CD14-positive monocyte (primary cell): ENCODE results near the gene CASS4. TPM values are rescaled to one million over a fixed set of nuclear protein-coding genes. Genes with fewer than 3 reads are reported as not detected.
A peak's percentile ranks its signal among the peaks of the same experiment; 100 is the strongest.

ENCODE experiments used
- DNase-seq, 3 donors: peaks; one replicate each; pipeline ENCODE4 v3.0.0-alpha.2; 2011 to 2022
- H2AFZ ChIP-seq: 2 replicates; pipeline ENCODE4 v1.6.0; 2012; ENCODE audit warnings: mild to moderate bottlenecking, low read depth, low read length, inconsistent platforms; ENCODE audit not compliant: insufficient read depth, poor library complexity, severe bottlenecking
- H3K27ac ChIP-seq, 2 donors: 1 replicate in 1 of 2; 2 replicates in 1 of 2; pipeline ENCODE4 v1.5.1; 2012 to 2013; ENCODE audit warnings: low read length in 2 of 2, control low read depth in 1 of 2, inconsistent platforms in 1 of 2, low read depth in 1 of 2, mild to moderate bottlenecking in 1 of 2
- H3K27me3 ChIP-seq, 2 donors: one replicate each; pipeline versions ENCODE4 v1.6.0 to v1.6.1; 2011 to 2013; ENCODE audit warnings: low read length in 2 of 2; ENCODE audit not compliant: control insufficient read depth in 2 of 2, insufficient read depth in 2 of 2
- H3K36me3 ChIP-seq, 2 donors: replicated peaks in 1 of 2; 1 replicate in 1 of 2; 2 replicates in 1 of 2; pipeline versions ENCODE4 v1.5.1 to v1.6.1; 2012 to 2013; ENCODE audit warnings: low read length in 2 of 2, control low read depth in 1 of 2, inconsistent platforms in 1 of 2, mild to moderate bottlenecking in 1 of 2; ENCODE audit not compliant: insufficient read depth in 2 of 2, control insufficient read depth in 1 of 2
- H3K4me1 ChIP-seq, 2 donors: 1 replicate in 1 of 2; 2 replicates in 1 of 2; pipeline versions ENCODE4 v1.5.1 to v1.6.1; 2012 to 2013; ENCODE audit warnings: low read length in 2 of 2, control low read depth in 1 of 2, inconsistent platforms in 1 of 2, mild to moderate bottlenecking in 1 of 2, moderate library complexity in 1 of 2; ENCODE audit not compliant: insufficient read depth in 2 of 2, control insufficient read depth in 1 of 2
- H3K4me2 ChIP-seq: replicated peaks from 2 replicates; pipeline ENCODE3; 2012; ENCODE audit warnings: low read length, moderate library complexity, mild to moderate bottlenecking; ENCODE audit not compliant: poor library complexity, severe bottlenecking; ENCODE audit errors: extremely low read depth
- H3K4me3 ChIP-seq, 3 experiments: fragments of 200-600 bp in 1 of 3; sonication (generic) in 1 of 3; replicated peaks in 1 of 3; 1 replicate in 2 of 3; 2 replicates in 1 of 3; pipeline ENCODE4 v1.5.1; 2011 to 2013; ENCODE audit warnings: low read length in 3 of 3, mild to moderate bottlenecking in 3 of 3, control low read depth in 2 of 3, low read depth in 2 of 3, inconsistent platforms in 1 of 3, moderate library complexity in 1 of 3
- H3K79me2 ChIP-seq: 2 replicates; pipeline ENCODE4 v1.6.0; 2012; ENCODE audit warnings: mild to moderate bottlenecking, control low read depth, inconsistent platforms, low read length, moderate library complexity; ENCODE audit not compliant: insufficient read depth
- H3K9ac ChIP-seq: 2 replicates; pipeline ENCODE4 v1.6.0; 2017; ENCODE audit warnings: low read length, mild to moderate bottlenecking; ENCODE audit not compliant: insufficient read depth, poor library complexity, severe bottlenecking
- H3K9me3 ChIP-seq, 2 donors: replicated peaks in 1 of 2; 1 replicate in 1 of 2; 2 replicates in 1 of 2; pipeline versions ENCODE4 v1.5.1 to v1.6.1; 2012 to 2013; ENCODE audit warnings: low read length in 2 of 2, control low read depth in 1 of 2; ENCODE audit not compliant: control insufficient read depth in 1 of 2, insufficient read depth in 1 of 2
- H4K20me1 ChIP-seq: 2 replicates; pipeline ENCODE4 v1.6.0; 2012; ENCODE audit warnings: mild to moderate bottlenecking, low read length, control low read depth, moderate library complexity; ENCODE audit not compliant: insufficient read depth
- H3K27ac Mint-ChIP-seq, 7 donors: one replicate each; pipeline ENCODE4 v1.8.0; 2020; ENCODE audit warnings: mild to moderate bottlenecking in 7 of 7, mixed read lengths in 7 of 7, moderate library complexity in 6 of 7, inconsistent platforms in 2 of 7
- H3K27me3 Mint-ChIP-seq, 3 donors: one replicate each; pipeline ENCODE4 v1.8.0; 2021 to 2022; ENCODE audit warnings: low read depth in 3 of 3, mild to moderate bottlenecking in 3 of 3, mixed read lengths in 3 of 3, moderate library complexity in 3 of 3, inconsistent platforms in 1 of 3
- H3K36me3 Mint-ChIP-seq, 2 donors: one replicate each; pipeline ENCODE4 v1.8.0; 2020; ENCODE audit warnings: mixed read lengths in 2 of 2, inconsistent platforms in 1 of 2, mild to moderate bottlenecking in 1 of 2
- H3K4me1 Mint-ChIP-seq: one replicate; pipeline ENCODE4 v1.8.0; 2020; ENCODE audit warnings: mild to moderate bottlenecking, mixed read lengths
- H3K4me3 Mint-ChIP-seq, 2 donors: one replicate each; pipeline ENCODE4 v1.8.0; 2020; ENCODE audit warnings: mild to moderate bottlenecking in 2 of 2, mixed read lengths in 2 of 2, moderate library complexity in 1 of 2
- H3K9me3 Mint-ChIP-seq, 7 donors: one replicate each; pipeline ENCODE4 v1.8.0; 2020 to 2022; ENCODE audit warnings: mixed read lengths in 7 of 7, mild to moderate bottlenecking in 6 of 7, moderate library complexity in 6 of 7, inconsistent platforms in 2 of 7
- WGBS: methylation state at CpG from one replicate; pipeline ENCODE4 v1.1.5; 2013; ENCODE audit warnings: missing lambda C conversion rate; ENCODE audit not compliant: insufficient coverage; 5-methylcytosine and 5-hydroxymethylcytosine counted together
- intact Hi-C, 2 donors: fragments of 100-400 bp; cut with micrococcal nuclease; formaldehyde crosslinking; loops; one replicate each; pipeline versions ENCODE4 v1.15.0 to v1.15.1; 2023
- polyA plus RNA-seq, 3 donors: library from polyadenylated mRNA; depleted of rRNA in 1 of 3; unstranded in 2 of 3; stranded (reverse) in 1 of 3; fragments of 300-500 nt in 2 of 3; fragments of >200 nt in 1 of 3; fragmentation: Illumina TruSeq in 2 of 3; gene quantifications; 1 replicate in 2 of 3; 2 replicates in 1 of 3; pipeline ENCODE4 v1.2.3, GENCODE V29; 2012 to 2021
- TF ChIP-seq, protein P1 (sequence below): fragments of 200-600 bp; IDR thresholded peaks from one replicate; pipeline ENCODE4 v1.8.0; 2022; ENCODE audit warnings: antibody characterized with exemption, mild to moderate bottlenecking

Gene CASS4
- polyA plus RNA-seq, 3 donors, result 1.9 to 7.4 (median 6.1) TPM

DNA sequence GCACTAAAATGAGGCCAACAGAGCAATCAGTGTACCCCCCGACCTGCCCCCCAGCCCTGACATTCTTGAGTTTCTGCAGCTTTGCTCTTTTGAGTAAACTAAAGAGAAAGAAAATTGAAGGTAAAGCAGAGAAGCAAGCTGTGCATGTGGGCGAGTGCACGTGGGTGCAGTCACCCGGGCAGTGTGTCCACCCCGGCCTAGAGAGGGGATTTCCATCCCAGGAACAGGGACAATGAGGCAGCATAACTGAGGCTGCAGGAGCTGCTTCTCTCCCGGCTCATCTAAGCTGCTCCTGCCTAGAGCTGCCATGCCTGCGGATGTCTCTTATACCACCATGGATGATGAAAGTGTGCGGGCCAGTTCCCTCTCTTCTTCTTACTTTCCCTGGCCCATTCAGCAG is 16.8 kb downstream of the CASS4 start:
- Histone ChIP-seq H3K4me3 (peak overlapping the region in 1 of 3 experiments; percentile 65), H3K36me3 (no peaks in the 10 kb centered on the region), H3K79me2 (no peaks in the 10 kb centered on the region), H2AFZ (no peak overlapping the region), H3K9ac (no peak overlapping the region), H3K4me2 (peak overlapping the region; percentile 74), H3K9me3 (no peaks in the 10 kb centered on the region), H4K20me1 (peaks cover 53% of the 10 kb centered on the region), H3K27ac (no peak overlapping the region), H3K4me1 (peaks cover 65 to 73% of the 10 kb centered on the region in 2 donors), H3K27me3 (peaks cover 27 to 31% of the 10 kb centered on the region in 2 donors)
- H3K4me1 Mint-ChIP-seq, result peaks cover 76% of the 10 kb centered on the region
- 18% methylated on average over 3 of the region's 8 CpGs for WGBS
- peak overlapping the region in 1 of 2 donors; percentile 75 for H3K4me3 Mint-ChIP-seq
- intact Hi-C loops, result loop anchor here in 1 of 2 donors (1.0 to 5.0 kb wide), 2 partner anchors 10 to 37 kb away; partner anchors contain the start of genes AURKA and CSTF1
- H3K27me3 Mint-ChIP-seq, result peaks cover 50 to 63% (median 57%) of the 10 kb centered on the region in 3 donors
- peak in 2 of 3 donors; percentile 26 to 39 for DNase-seq
- TF ChIP-seq, protein P1, sequence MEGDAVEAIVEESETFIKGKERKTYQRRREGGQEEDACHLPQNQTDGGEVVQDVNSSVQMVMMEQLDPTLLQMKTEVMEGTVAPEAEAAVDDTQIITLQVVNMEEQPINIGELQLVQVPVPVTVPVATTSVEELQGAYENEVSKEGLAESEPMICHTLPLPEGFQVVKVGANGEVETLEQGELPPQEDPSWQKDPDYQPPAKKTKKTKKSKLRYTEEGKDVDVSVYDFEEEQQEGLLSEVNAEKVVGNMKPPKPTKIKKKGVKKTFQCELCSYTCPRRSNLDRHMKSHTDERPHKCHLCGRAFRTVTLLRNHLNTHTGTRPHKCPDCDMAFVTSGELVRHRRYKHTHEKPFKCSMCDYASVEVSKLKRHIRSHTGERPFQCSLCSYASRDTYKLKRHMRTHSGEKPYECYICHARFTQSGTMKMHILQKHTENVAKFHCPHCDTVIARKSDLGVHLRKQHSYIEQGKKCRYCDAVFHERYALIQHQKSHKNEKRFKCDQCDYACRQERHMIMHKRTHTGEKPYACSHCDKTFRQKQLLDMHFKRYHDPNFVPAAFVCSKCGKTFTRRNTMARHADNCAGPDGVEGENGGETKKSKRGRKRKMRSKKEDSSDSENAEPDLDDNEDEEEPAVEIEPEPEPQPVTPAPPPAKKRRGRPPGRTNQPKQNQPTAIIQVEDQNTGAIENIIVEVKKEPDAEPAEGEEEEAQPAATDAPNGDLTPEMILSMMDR, result no peak
- peaks cover 0 to 7% (median 2%) of the 10 kb centered on the region in 7 donors for H3K9me3 Mint-ChIP-seq
- peaks cover 38 to 45% of the 10 kb centered on the region in 2 donors for H3K36me3 Mint-ChIP-seq
- peak overlapping the region in 5 of 7 donors; percentile 42 to 89 (median 83) for H3K27ac Mint-ChIP-seq

DNA sequence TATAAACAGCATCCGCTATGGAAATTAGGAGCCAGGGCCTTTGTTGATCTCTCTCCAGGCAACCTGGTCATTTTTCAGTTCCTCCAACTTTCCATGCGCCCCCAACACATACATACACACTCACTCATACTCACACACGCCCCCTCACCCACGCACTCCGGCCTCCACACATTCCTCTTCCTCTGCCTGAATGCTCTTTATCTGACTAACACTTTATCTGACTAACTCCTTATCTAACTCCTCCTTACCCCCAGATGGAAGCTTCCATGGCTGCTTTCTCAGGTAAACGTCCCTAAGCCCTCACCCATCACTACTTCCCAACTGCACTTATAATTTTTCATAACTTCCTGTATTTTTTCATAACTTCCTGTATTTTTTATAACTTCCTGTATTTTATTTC is 17.4 kb downstream of the CASS4 start:
- Histone ChIP-seq H3K9me3 (no peaks in the 10 kb centered on the region), H2AFZ (no peak overlapping the region), H3K9ac (no peak overlapping the region), H3K4me3 (peak overlapping the region in 1 of 3 experiments; percentile 65), H3K4me2 (peak overlapping the region; percentile 74), H4K20me1 (peaks cover 57% of the 10 kb centered on the region), H3K27ac (no peak overlapping the region), H3K4me1 (peaks cover 61 to 67% of the 10 kb centered on the region in 2 donors), H3K79me2 (no peaks in the 10 kb centered on the region), H3K27me3 (peaks cover 27 to 32% of the 10 kb centered on the region in 2 donors), H3K36me3 (no peaks in the 10 kb centered on the region)
- peak overlapping the region; percentile 42 to 75 for H3K4me3 Mint-ChIP-seq
- peaks cover 52 to 66% (median 61%) of the 10 kb centered on the region in 3 donors for H3K27me3 Mint-ChIP-seq
- intact Hi-C loops, result loop anchor here in 1 of 2 donors (1.0 to 5.0 kb wide), 2 partner anchors 10 to 37 kb away; partner anchors contain the start of genes AURKA and CSTF1
- peak overlapping the region; percentile 46 to 89 (median 71) for H3K27ac Mint-ChIP-seq
- DNase-seq, result peak in 2 of 3 donors; percentile 44 to 46
- 41% methylated on average over 6 of the region's 6 CpGs for WGBS
- TF ChIP-seq, protein P1, result no peak
- peaks cover 73% of the 10 kb centered on the region for H3K4me1 Mint-ChIP-seq
- H3K9me3 Mint-ChIP-seq, result peaks cover 0 to 9% (median 2%) of the 10 kb centered on the region in 7 donors
- H3K36me3 Mint-ChIP-seq, result peaks cover 41 to 48% of the 10 kb centered on the region in 2 donors
